ENCODE results near the gene GOLGA2. TPM values are rescaled to one million over a fixed set of nuclear protein-coding genes. Genes with fewer than 3 reads are reported as not detected.

Gene GOLGA2
- total RNA-seq, 1 donor from 2014 or later: 87.0 TPM

GRCh38 chr9:128253991-128254346 lies 21.8 kb downstream of the GOLGA2 start:
- TF ChIP-seq, protein P1, sequence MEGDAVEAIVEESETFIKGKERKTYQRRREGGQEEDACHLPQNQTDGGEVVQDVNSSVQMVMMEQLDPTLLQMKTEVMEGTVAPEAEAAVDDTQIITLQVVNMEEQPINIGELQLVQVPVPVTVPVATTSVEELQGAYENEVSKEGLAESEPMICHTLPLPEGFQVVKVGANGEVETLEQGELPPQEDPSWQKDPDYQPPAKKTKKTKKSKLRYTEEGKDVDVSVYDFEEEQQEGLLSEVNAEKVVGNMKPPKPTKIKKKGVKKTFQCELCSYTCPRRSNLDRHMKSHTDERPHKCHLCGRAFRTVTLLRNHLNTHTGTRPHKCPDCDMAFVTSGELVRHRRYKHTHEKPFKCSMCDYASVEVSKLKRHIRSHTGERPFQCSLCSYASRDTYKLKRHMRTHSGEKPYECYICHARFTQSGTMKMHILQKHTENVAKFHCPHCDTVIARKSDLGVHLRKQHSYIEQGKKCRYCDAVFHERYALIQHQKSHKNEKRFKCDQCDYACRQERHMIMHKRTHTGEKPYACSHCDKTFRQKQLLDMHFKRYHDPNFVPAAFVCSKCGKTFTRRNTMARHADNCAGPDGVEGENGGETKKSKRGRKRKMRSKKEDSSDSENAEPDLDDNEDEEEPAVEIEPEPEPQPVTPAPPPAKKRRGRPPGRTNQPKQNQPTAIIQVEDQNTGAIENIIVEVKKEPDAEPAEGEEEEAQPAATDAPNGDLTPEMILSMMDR (IDR thresholded peaks at IDR 0.05; ENCODE audit: unreplicated experiment): no peak
- H3K27ac Mint-ChIP-seq: no peak overlapping the region
- no peak for DNase-seq (ENCODE audit: low spot score, unreplicated experiment)
- H3K27me3 Mint-ChIP-seq: peaks cover 27% of the 10 kb centered on the region
- H3K9me3 Mint-ChIP-seq (ENCODE audit: low read depth): no peaks in the 10 kb centered on the region
- peaks cover 8% of the 10 kb centered on the region for H3K36me3 Mint-ChIP-seq (ENCODE audit: insufficient read depth)
- H3K4me3 Mint-ChIP-seq (ENCODE audit: low read depth): no peak overlapping the region
- peaks cover 2% of the 10 kb centered on the region for H3K4me1 Mint-ChIP-seq (ENCODE audit: low read depth)

DNA sequence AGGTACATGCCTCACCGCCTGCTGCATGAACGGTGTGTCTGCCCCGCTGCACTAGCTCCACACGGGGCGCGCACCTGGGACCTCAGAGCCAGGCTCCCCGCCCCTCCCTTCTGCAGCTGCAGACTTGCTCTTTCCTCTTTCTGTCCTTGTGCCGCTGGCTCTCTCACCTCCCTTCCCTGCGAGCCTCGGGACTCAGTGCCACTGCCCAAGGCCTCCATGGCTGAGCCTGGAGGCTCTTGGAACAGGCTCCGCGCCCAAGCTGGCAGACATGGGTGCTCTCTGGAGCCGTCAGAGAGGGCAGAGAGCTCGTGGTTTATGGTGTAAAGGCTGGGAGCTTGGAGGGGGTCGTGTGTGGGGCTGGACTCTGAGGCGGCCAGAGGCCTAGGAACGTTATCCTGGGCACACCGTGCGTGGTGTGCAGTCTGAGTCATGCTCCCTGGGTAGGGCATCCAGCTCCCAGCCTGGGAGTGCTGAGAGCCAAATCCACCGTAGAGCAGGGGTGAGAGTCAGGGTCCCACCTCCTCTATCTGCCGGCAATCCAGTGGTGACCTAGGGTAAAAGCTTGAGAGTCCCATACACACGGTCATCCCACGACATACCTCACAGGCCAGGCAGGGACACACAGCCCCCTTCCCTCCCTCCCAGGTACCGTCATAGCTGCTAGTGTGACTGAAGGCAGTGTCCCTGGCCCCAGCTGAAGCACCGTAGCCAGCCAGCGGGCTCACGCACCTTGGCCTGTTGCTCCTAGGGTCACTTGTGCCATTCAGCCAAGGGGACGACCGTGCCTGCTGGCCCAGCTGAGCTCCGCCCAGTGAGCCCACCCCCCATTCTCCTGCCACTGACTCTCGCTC lies 22.4 kb downstream of the GOLGA2 start:
- DNase-seq (ENCODE audit: low spot score, unreplicated experiment): no peak
- H3K27ac Mint-ChIP-seq: no peak overlapping the region

GRCh38 chr9:128252317-128253139 lies 23.3 kb downstream of the GOLGA2 start:
- Mint-ChIP-seq H3K27me3 (peaks cover 36% of the 10 kb centered on the region), H3K9me3 (ENCODE audit: low read depth) (no peaks in the 10 kb centered on the region), H3K36me3 (ENCODE audit: insufficient read depth) (peaks cover 4% of the 10 kb centered on the region), H3K4me1 (ENCODE audit: low read depth) (peaks cover 2% of the 10 kb centered on the region), H3K4me3 (ENCODE audit: low read depth) (no peak overlapping the region), H3K27ac (no peak overlapping the region)
- DNase-seq (ENCODE audit: low spot score, unreplicated experiment): no peak
- TF ChIP-seq, protein P1 (IDR thresholded peaks at IDR 0.05; ENCODE audit: unreplicated experiment): no peak

More for the DNA sequence above, 22.4 kb downstream of the GOLGA2 start:
- TF ChIP-seq, protein P1 (IDR thresholded peaks at IDR 0.05; ENCODE audit: unreplicated experiment): no peak
- peaks cover 2% of the 10 kb centered on the region for H3K4me1 Mint-ChIP-seq (ENCODE audit: low read depth)
- no peaks in the 10 kb centered on the region for H3K9me3 Mint-ChIP-seq (ENCODE audit: low read depth)
- H3K36me3 Mint-ChIP-seq (ENCODE audit: insufficient read depth): peaks cover 6% of the 10 kb centered on the region
- H3K4me3 Mint-ChIP-seq (ENCODE audit: low read depth): no peak overlapping the region
- H3K27me3 Mint-ChIP-seq: peaks cover 32% of the 10 kb centered on the region

GRCh38 chr9:128251732-128252100 lies 24.1 kb downstream of the GOLGA2 start:
- no peak overlapping the region for H3K27ac Mint-ChIP-seq
- peaks cover 36% of the 10 kb centered on the region for H3K27me3 Mint-ChIP-seq
- no peak overlapping the region for H3K4me3 Mint-ChIP-seq (ENCODE audit: low read depth)
- H3K4me1 Mint-ChIP-seq (ENCODE audit: low read depth): peaks cover 2% of the 10 kb centered on the region
- H3K9me3 Mint-ChIP-seq (ENCODE audit: low read depth): no peaks in the 10 kb centered on the region
- H3K36me3 Mint-ChIP-seq (ENCODE audit: insufficient read depth): peaks cover 3% of the 10 kb centered on the region
- no peak for DNase-seq (ENCODE audit: low spot score, unreplicated experiment)
- TF ChIP-seq, protein P1 (IDR thresholded peaks at IDR 0.05; ENCODE audit: unreplicated experiment): no peak
